HG03432 (cell line): ENCODE data around the gene RPS15A.
"Not testable (repeated sequence)": the region's sequence is repeated elsewhere in the genome, so short reads cannot be mapped to it uniquely, and the experiment has no call there.

ENCODE experiments used
- ATAC-seq: cut with Tn5 transposase; IDR thresholded peaks from one replicate; pipeline ENCODE4 v1.9.1; 2021; ENCODE audit warnings: mild to moderate bottlenecking, moderate library complexity; ENCODE audit not compliant: unreplicated experiment

Gene RPS15A

DNA sequence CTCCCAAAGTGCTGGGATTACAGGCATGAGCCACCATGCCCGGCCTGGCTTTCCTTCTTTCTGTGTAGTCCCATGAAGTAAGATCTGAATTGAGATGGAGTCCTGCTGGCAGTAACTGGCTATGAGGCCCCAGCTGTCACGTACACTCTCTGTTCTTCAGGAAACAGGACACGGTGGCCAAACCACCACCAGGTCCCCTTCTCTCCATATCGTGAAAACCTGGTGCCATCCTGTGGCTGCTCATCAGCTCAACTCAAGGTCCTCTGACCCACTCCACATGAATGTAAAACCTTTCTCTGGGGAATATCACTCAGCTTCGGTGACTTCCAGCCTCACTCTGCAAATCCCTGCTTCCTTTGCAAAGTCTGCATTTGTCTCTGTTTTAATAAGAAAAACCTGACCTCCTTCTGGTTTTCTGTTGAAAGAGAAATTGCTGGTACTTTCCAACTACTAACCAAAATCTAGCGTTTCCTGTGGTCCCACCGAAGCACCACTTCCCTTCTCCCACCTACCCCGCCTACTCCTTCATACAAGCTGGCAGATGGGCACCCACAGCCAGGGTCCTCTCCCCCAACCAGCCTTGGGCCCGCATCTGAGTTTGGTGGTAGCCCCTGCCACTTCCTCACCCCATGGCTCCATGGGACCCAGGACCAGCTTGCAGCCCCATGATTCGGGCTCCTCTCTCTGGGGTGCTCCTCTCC lies 32.0 kb downstream of the RPS15A start:
- ATAC-seq: not testable (repeated sequence)

DNA sequence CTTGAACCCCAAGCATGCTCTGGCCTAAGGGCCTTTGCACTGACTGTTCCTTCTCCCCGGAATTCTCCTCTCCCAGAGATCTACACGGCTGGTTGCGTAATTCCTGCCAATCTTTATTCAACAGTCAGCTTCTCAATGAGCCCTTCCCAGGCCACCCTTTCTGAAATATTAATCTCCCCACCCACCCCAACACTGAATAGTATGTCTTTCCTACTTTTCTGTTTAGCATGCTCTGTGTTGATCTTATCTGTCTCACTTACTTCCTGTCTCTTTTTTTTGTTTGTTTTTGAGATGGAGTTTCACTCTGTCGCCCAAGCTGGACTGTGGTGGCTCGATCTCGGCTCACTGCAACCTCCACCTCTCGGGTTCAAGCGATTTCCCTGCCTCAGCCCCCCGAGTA lies 33.5 kb downstream of the RPS15A start:
- ATAC-seq: not testable (repeated sequence)

DNA sequence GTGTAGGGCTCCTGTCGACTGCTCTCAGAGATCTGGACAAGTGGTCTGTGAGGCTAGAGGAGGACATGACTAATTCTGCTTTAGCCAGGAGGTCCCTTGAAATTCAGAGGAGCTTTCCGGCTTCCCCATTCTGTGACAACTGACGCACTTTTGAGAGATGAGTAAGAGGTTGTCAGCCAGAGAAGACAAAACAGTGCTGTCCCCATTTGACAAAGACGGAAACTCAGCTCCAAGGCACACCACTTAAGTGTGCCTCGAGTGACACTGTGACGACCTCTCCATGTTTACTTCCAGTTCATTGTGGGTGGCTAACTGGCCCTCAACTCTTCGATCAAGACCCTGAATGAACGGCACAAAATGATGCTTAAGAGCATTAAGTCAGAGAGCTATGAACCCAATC lies 47.3 kb downstream of the RPS15A start:
- not testable (repeated sequence) for ATAC-seq

DNA sequence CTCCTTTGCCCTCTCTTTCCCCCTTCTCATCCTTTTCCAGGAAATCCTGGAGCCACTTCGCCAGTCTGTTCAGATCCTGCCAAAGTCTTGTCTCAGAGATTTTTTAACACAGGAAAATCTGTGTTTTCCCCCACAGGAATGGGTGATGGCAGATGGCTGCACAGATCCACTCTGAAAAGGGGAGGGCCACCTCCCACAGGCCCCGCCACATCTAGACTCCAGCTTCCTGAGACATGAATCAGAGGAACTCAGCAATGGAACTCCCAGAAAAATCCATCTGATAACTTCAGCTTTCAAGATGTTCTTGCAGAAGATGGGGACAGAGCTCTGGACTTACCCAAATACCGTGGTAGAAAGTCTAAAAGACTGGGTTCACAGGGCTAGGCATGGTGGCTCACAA lies 50.1 kb downstream of the RPS15A start:
- ATAC-seq: not testable (repeated sequence)

DNA sequence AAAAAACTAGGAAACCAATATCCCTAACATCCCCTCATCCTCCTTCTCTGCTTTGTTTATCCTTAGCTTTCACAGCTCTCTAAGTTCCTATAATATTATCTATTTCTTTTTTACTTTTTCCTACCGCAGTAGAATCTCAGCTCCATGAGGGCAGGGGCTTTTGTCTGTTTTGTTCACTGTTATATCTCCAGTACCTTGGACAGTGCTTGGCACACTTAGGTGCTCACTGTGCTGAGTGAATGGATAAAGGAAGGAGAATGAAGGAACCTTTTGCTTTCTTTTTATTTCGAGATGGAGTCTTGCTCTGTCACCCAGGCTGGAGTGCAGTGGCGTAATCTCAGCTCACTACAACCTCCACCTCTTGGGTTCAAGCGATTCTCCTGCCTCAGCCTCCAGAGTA lies 51.4 kb downstream of the RPS15A start:
- not testable (repeated sequence) for ATAC-seq

DNA sequence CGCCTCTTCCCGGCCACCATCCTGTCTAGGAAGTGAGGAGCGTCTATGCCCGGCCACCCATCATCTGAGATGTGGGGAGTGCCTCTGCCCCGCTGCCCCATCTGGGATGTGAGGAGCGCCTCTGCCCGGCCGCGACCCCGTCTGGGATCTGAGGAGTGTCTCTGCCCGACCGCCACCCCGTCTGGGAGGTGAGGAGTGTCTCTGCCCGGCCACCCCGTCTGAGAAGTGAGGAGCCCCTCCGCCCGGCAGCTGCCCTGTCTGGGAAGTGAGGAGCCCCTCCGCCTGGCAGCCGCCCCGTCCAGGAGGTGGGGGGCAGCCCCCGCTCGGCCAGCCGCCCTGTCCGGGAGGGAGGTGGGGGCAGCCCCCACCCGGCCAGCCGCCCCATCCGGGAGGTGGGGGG lies 55.9 kb downstream of the RPS15A start:
- not testable (repeated sequence) for ATAC-seq
